HepG2 (cell line): Measurements from ENCODE around the gene TALDO1. TPM values are rescaled to one million over a fixed set of nuclear protein-coding genes. Genes with fewer than 3 reads are reported as not detected.
A peak's percentile ranks its signal among the peaks of the same experiment; 100 is the strongest.

Experiments
- KLF16 ChIP-seq, 2 experiments: sonication (generic) in 1 of 2; formaldehyde crosslinking in 1 of 2; IDR thresholded peaks; 2 replicates each; pipeline versions ENCODE4 v1.6.1 to v1.8.0; 2016 to 2023; ENCODE audit warnings: missing genetic modification reagents in 2 of 2, missing compliant biosample characterization in 1 of 2
- MATR3 ChIP-seq: sonication (generic); formaldehyde crosslinking; IDR thresholded peaks from 2 replicates; pipeline ENCODE4 v1.4.0; 2020; ENCODE audit warnings: missing genetic modification reagents
- POGZ ChIP-seq: sonication (generic); formaldehyde crosslinking; IDR thresholded peaks from 2 replicates; pipeline ENCODE4 v1.4.0; 2020; ENCODE audit warnings: mild to moderate bottlenecking, missing genetic modification reagents
- REXO4 ChIP-seq: sonication (generic); formaldehyde crosslinking; IDR thresholded peaks from 2 replicates; pipeline ENCODE4 v1.8.0; 2022; ENCODE audit warnings: missing genetic modification reagents, mild to moderate bottlenecking, borderline replicate concordance
- SOX5 ChIP-seq: IDR thresholded peaks from 2 replicates; pipeline ENCODE4 v1.6.1; 2016; ENCODE audit warnings: borderline replicate concordance
- SOX6 ChIP-seq, 2 experiments: fragments of 450-650 bp in 1 of 2; sonication (generic) in 1 of 2; formaldehyde crosslinking in 1 of 2; IDR thresholded peaks; 2 replicates each; pipeline versions ENCODE4 v1.4.0 to v1.6.1; 2017 to 2020; ENCODE audit warnings: antibody characterized with exemption in 1 of 2, mild to moderate bottlenecking in 1 of 2, missing genetic modification reagents in 1 of 2
- SP5 ChIP-seq: IDR thresholded peaks from 2 replicates; pipeline ENCODE4 v1.6.1; 2016; ENCODE audit warnings: low read depth, borderline replicate concordance
- ZBTB20 ChIP-seq: sonication (generic); formaldehyde crosslinking; IDR thresholded peaks from 2 replicates; pipeline ENCODE4 v1.8.1; 2023; ENCODE audit warnings: missing genetic modification reagents, low read depth, mild to moderate bottlenecking, borderline replicate concordance
- ZNF354B ChIP-seq: sonication (generic); formaldehyde crosslinking; IDR thresholded peaks from 2 replicates; pipeline ENCODE4 v1.8.0; 2022; ENCODE audit warnings: mild to moderate bottlenecking, missing genetic modification reagents
- ZNF556 ChIP-seq: sonication (generic); formaldehyde crosslinking; IDR thresholded peaks from 2 replicates; pipeline ENCODE4 v1.4.0; 2020; ENCODE audit warnings: mild to moderate bottlenecking, missing genetic modification reagents, borderline replicate concordance
- ZNF691 ChIP-seq: sonication (generic); formaldehyde crosslinking; IDR thresholded peaks from 2 replicates; pipeline ENCODE4 v1.4.0; 2020; ENCODE audit warnings: missing genetic modification reagents, low read depth, mild to moderate bottlenecking, borderline replicate concordance
- ZNF768 ChIP-seq: sonication (generic); formaldehyde crosslinking; IDR thresholded peaks from 2 replicates; pipeline ENCODE4 v1.4.0; 2020; ENCODE audit warnings: missing genetic modification reagents
- ZSCAN25 ChIP-seq: sonication (generic); formaldehyde crosslinking; IDR thresholded peaks from 2 replicates; pipeline ENCODE4 v1.8.0; 2022; ENCODE audit warnings: mild to moderate bottlenecking, missing genetic modification reagents
- polyA plus RNA-seq, 8 experiments: library from polyadenylated mRNA; depleted of rRNA in 3 of 8; stranded (reverse) in 7 of 8; unstranded in 1 of 8; fragments of >200 nt; fragmentation: Illumina TruSeq in 4 of 8; extraction: Trizol in 4 of 8; gene quantifications; 2 replicates each; pipeline versions ENCODE4 v1.2.1 to v1.2.3, GENCODE V29; 2011 to 2016; ENCODE audit warnings: low read depth in 4 of 8, missing spikeins in 1 of 8, mixed read lengths in 1 of 8; ENCODE audit not compliant: insufficient read depth in 1 of 8
- total RNA-seq, 5 experiments: library from RNA; depleted of rRNA; stranded (reverse); fragments of >200 nt; fragmentation: Illumina TruSeq; extraction: Trizol; gene quantifications; 2 replicates each; pipeline ENCODE4 v1.2.3, GENCODE V29; 2016; ENCODE audit warnings: low read depth in 1 of 5
- TF ChIP-seq, protein P1 (sequence below): sonication (generic); formaldehyde crosslinking; IDR thresholded peaks from 2 replicates; pipeline ENCODE4 v1.8.0; 2022; ENCODE audit warnings: missing genetic modification reagents, mild to moderate bottlenecking, inconsistent platforms, borderline replicate concordance
- TF ChIP-seq, protein P2 (sequence below): sonication (generic); formaldehyde crosslinking; IDR thresholded peaks from 2 replicates; pipeline ENCODE4 v1.5.1; 2020; ENCODE audit warnings: missing genetic modification reagents, mild to moderate bottlenecking, borderline replicate concordance
- TF ChIP-seq, protein P3 (sequence below): sonication (generic); formaldehyde crosslinking; IDR thresholded peaks from 2 replicates; pipeline ENCODE4 v1.4.0; 2020; ENCODE audit warnings: mild to moderate bottlenecking, missing genetic modification reagents
- TF ChIP-seq, protein P4 (sequence below): sonication (generic); formaldehyde crosslinking; conservative IDR thresholded peaks from 2 replicates; pipeline ENCODE4 v1.5.0; 2020; ENCODE audit warnings: missing genetic modification reagents
- TF ChIP-seq, protein P5 (sequence below): IDR thresholded peaks from 2 replicates; pipeline ENCODE4 v1.6.1; 2016; ENCODE audit warnings: mild to moderate bottlenecking, missing biosample characterization, missing genetic modification reagents

Gene TALDO1
- total and polyA plus RNA-seq, 2 of the 13 experiments (the other 11 are each of a cell fraction or from before 2014, with no cell fraction given) = 107 to 240 TPM

DNA sequence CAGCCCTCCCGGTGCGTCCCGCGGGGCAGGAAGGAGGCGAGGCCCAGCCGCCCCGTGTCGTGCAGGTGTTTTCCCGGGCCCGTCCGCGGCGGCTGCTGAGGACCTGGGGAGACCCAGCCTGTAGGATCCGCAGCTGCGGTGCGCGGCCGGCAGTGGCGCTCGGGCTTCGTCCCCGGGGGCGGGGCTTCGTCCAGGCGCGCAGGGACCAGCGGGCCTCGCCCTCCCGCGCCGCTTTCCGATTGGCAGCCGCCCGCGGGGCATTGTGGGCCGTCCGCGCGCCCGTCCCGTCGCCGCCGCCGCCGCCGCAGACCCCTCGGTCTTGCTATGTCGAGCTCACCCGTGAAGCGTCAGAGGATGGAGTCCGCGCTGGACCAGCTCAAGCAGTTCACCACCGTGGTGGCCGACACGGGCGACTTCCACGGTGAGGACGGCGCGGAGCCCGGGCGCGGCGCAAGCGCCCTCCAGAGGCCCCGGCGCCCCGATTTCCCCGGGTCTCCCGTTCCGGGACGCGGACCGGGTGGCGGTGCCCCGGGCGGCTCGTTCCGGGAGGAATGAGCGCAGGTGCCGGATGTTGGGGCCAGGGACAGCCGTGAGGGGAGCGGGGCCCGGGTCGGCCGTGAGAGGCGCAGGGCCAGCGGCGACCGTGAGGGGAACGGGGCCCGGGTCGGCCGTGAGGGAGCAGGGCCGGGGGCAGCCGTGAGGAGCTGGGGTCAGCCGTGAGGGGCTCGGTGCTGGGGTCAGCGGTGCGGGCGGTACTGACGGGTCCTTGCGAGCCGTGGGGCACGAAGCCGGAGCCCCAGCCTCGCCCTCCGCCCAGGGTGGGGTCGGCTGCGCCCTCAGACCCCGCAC lies at the start of gene TALDO1 (continued):
- 0 out of 2 replicates have a peak, but pooled peaks have one; percentile 27 for TF ChIP-seq ZBTB20
- TF ChIP-seq, protein P1, sequence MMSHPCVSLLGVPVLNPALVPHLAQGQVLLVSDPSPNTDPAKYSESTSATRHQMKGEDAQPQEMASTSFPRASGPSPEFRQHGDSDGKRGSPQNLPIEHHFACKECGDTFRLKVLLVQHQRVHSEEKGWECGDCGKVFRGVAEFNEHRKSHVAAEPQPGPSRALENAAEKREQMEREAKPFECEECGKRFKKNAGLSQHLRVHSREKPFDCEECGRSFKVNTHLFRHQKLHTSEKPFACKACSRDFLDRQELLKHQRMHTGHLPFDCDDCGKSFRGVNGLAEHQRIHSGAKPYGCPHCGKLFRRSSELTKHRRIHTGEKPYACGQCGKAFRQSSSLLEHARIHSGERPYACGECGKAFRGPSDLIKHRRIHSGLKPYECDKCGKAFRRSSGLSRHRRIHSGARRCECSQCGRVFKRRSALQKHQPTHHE = 0 out of 2 replicates have a peak, but pooled peaks have one; percentile 51
- TF ChIP-seq ZNF691 (CRISPR knock-in tag) = peak; percentile 37; the same call in 1 of the 2 replicates
- TF ChIP-seq KLF16 (CRISPR knock-in tag; IDR thresholded peaks at IDR 0.05) = peak in 1 of 2 experiments; percentile 20; a peak in 1 of 4 replicates
- TF ChIP-seq, protein P2, sequence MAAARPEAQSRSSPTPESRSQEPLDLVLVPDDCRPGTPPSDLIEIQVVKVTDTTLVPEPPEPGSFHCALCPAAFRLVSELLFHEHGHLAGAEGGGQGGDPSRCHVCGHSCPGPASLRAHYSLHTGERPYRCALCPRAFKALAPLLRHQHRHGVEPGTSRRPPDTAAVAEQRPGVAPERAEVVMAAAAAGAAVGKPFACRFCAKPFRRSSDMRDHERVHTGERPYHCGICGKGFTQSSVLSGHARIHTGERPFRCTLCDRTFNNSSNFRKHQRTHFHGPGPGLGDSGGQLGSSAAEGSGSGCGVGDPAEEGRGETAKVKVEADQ (CRISPR knock-in tag) = peak; percentile 88
- peak; percentile 67; the same call in 1 of the 2 replicates for TF ChIP-seq ZNF556 (CRISPR knock-in tag)
- TF ChIP-seq ZNF768 (CRISPR knock-in tag) = 0 out of 2 replicates have a peak, but pooled peaks have one; percentile 13
- TF ChIP-seq ZSCAN25 = peak; percentile 76; the same call in 1 of the 2 replicates
- TF ChIP-seq SP5 (CRISPR knock-in tag) = no peak
- TF ChIP-seq REXO4 = no peak
- TF ChIP-seq ZNF354B (CRISPR knock-in tag) = no peak
- TF ChIP-seq, protein P3, sequence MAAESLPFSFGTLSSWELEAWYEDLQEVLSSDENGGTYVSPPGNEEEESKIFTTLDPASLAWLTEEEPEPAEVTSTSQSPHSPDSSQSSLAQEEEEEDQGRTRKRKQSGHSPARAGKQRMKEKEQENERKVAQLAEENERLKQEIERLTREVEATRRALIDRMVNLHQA (CRISPR knock-in tag) = no peak
- TF ChIP-seq SOX6 (IDR thresholded peaks at IDR 0.05) = no peak
- TF ChIP-seq SOX6 (CRISPR knock-in tag; IDR thresholded peaks at IDR 0.05) = peak; percentile 52; the same call in 1 of the 2 replicates
- TF ChIP-seq, protein P4, sequence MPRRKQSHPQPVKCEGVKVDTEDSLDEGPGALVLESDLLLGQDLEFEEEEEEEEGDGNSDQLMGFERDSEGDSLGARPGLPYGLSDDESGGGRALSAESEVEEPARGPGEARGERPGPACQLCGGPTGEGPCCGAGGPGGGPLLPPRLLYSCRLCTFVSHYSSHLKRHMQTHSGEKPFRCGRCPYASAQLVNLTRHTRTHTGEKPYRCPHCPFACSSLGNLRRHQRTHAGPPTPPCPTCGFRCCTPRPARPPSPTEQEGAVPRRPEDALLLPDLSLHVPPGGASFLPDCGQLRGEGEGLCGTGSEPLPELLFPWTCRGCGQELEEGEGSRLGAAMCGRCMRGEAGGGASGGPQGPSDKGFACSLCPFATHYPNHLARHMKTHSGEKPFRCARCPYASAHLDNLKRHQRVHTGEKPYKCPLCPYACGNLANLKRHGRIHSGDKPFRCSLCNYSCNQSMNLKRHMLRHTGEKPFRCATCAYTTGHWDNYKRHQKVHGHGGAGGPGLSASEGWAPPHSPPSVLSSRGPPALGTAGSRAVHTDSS (CRISPR knock-in tag) = no peak
- peak; percentile 58; the same call in 1 of the 2 replicates for TF ChIP-seq POGZ (CRISPR knock-in tag)
- no peak for TF ChIP-seq SOX5
- TF ChIP-seq, protein P5, sequence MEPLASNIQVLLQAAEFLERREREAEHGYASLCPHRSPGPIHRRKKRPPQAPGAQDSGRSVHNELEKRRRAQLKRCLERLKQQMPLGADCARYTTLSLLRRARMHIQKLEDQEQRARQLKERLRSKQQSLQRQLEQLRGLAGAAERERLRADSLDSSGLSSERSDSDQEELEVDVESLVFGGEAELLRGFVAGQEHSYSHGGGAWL (CRISPR knock-in tag) = peak; percentile 46; the same call in 1 of the 2 replicates
- TF ChIP-seq MATR3 (CRISPR knock-in tag) = no peak
